Fibroblast of lung (primary cell): ENCODE results near the gene CGNL1.

Source experiments
- CTCF ChIP-seq, 2 donors: IDR thresholded peaks in 1 of 2; conservative IDR thresholded peaks in 1 of 2; 1 replicate in 1 of 2; 2 replicates in 1 of 2; pipeline ENCODE4 v1.5.1; 2011 to 2012; ENCODE audit warnings: low read length in 2 of 2, control low read depth in 1 of 2, inconsistent platforms in 1 of 2, low read depth in 1 of 2, mild to moderate bottlenecking in 1 of 2
- EZH2 ChIP-seq: IDR thresholded peaks from 2 replicates; pipeline ENCODE4 v1.5.1; 2012; ENCODE audit warnings: low read length, control low read depth, mild to moderate bottlenecking; ENCODE audit errors: missing control alignments

- no peak for TF ChIP-seq CTCF (conservative IDR thresholded peaks at IDR 0.05 in 1 of 2, IDR thresholded peaks at IDR 0.05 in 1 of 2; ENCODE audit: low read depth in 1 of 2, low read length in 2 of 2)
- TF ChIP-seq EZH2, result no peak
Observed at GRCh38 chr15:57575363-57575762, 199.1 kb downstream of the CGNL1 start.
